Nephron progenitor cell (in vitro differentiated cells): ENCODE measurements around the gene SLC5A9.

Source experiments
- DNase-seq: peaks from one replicate; pipeline ENCODE4 v3.0.0; 2021
- H3K27ac Mint-ChIP-seq: 2 replicates; pipeline ENCODE4 v1.8.0; 2021; ENCODE audit warnings: mild to moderate bottlenecking, moderate library complexity, mixed read lengths
- H3K27me3 Mint-ChIP-seq: 2 replicates; pipeline ENCODE4 v1.8.0; 2021; ENCODE audit warnings: mild to moderate bottlenecking, low read depth, mixed read lengths; ENCODE audit not compliant: poor library complexity
- H3K36me3 Mint-ChIP-seq: 2 replicates; pipeline ENCODE4 v1.8.0; 2021; ENCODE audit warnings: low read depth, mixed read lengths
- H3K4me1 Mint-ChIP-seq: 2 replicates; pipeline ENCODE4 v1.8.0; 2021; ENCODE audit warnings: mixed read lengths
- H3K4me3 Mint-ChIP-seq: 2 replicates; pipeline ENCODE4 v1.8.0; 2021; ENCODE audit warnings: mild to moderate bottlenecking, moderate library complexity, mixed read lengths
- H3K9me3 Mint-ChIP-seq: 2 replicates; pipeline ENCODE4 v1.8.0; 2021; ENCODE audit warnings: mild to moderate bottlenecking, moderate library complexity, mixed read lengths
- TF ChIP-seq, protein P1 (sequence below): fragments of 200-600 bp; sonication (generic); IDR thresholded peaks from 2 replicates; pipeline ENCODE4 v1.5.0; 2021; ENCODE audit warnings: antibody characterized with exemption

The SLC5A9 gene

DNA sequence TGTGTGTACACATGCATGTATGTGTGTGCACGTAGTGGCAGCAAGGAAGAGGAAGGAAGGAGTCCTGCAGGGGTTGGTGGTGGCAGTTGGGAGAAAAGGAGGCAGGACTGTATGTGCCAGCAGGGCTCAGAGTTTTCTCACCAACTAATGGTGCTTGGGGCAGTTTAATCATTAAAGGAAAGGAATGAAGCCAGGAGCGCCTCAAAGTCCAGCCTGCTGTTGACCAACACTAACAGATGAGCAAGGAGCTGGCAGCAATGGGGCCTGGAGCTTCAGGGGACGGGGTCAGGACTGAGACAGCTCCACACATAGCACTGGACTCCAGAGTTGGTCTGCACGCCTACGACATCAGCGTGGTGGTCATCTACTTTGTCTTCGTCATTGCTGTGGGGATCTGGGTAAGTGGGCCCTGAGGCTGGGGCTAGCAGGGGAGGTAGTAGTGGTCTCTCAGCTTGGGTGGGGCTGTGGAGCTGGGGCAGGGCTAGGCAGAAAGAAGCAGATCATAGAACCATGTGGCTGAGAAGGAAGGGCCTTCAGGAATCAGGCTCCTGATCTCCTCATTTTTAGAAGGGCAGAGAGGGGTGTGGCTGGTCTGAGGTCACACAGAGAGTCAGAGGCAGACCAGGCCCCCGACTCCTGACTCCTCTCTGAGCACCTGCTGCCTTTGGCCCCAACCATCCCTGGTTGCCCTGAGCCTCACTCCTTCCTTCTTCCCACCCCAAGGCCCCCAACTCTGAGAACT is at the start of gene SLC5A9:
Gene SLC5A9, plus strand, starts transcription at position 216 of the 742 bp plus-strand sequence. Its CDS starts 21 bp downstream, at position 237.
- DNase-seq: no peak
- no peak within 1 kb of the TSS for H3K4me3 Mint-ChIP-seq
- no peaks in the 10 kb centered on the region for H3K4me1 Mint-ChIP-seq
- H3K27me3 Mint-ChIP-seq: peaks cover 6% of the 10 kb centered on the region
- TF ChIP-seq, protein P1, sequence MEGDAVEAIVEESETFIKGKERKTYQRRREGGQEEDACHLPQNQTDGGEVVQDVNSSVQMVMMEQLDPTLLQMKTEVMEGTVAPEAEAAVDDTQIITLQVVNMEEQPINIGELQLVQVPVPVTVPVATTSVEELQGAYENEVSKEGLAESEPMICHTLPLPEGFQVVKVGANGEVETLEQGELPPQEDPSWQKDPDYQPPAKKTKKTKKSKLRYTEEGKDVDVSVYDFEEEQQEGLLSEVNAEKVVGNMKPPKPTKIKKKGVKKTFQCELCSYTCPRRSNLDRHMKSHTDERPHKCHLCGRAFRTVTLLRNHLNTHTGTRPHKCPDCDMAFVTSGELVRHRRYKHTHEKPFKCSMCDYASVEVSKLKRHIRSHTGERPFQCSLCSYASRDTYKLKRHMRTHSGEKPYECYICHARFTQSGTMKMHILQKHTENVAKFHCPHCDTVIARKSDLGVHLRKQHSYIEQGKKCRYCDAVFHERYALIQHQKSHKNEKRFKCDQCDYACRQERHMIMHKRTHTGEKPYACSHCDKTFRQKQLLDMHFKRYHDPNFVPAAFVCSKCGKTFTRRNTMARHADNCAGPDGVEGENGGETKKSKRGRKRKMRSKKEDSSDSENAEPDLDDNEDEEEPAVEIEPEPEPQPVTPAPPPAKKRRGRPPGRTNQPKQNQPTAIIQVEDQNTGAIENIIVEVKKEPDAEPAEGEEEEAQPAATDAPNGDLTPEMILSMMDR: no peak
- H3K27ac Mint-ChIP-seq: no peak within 1 kb of the TSS
- H3K36me3 Mint-ChIP-seq: no peaks in the 10 kb centered on the region
- no peaks in the 10 kb centered on the region for H3K9me3 Mint-ChIP-seq

DNA sequence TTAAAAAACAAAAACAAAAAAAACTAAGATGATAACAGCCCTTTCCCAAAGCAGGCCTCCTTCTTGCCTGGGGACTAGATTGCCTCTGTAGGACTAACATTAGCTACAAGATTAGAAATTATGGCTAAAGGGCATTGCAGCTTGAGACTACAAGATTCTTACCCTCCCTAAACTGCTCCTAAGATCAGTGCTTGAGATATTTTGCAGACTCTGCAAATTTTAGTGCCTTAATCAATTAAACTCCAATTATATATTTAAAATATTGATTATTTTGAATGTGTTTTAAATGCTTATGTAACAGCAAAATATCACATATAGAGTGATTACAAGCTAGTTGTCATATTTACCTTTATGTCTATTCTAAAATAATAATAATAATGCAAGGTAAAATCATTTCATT is 47.4 kb upstream of the SLC5A9 start:
- no peak overlapping the region for H3K4me3 Mint-ChIP-seq
- no peaks in the 10 kb centered on the region for H3K36me3 Mint-ChIP-seq
- H3K27me3 Mint-ChIP-seq: peaks cover 18% of the 10 kb centered on the region
- no peak for DNase-seq
- no peak overlapping the region for H3K27ac Mint-ChIP-seq
- H3K9me3 Mint-ChIP-seq: peaks cover 27% of the 10 kb centered on the region
- TF ChIP-seq, protein P1: no peak
- no peaks in the 10 kb centered on the region for H3K4me1 Mint-ChIP-seq

DNA sequence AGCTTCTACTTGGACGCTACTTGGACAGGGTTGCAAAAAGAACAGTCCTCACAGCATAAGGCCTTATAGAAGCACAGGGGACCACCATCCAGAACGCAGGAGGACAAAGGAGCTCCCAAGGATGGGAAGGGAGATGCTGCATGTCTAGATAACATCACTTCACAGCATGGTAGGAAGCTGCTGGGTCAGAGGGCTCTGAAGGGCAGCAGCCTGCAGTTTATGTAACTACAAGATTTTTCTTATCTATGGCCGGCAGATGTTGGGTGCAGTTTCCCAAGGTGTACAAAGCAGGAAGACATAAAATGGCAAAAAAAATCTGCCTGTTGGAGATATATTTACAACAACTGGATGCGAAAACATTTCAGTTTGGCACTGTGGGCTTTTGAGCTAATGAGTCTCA is 45.3 kb upstream of the SLC5A9 start:
- Mint-ChIP-seq H3K9me3 (peaks cover 12% of the 10 kb centered on the region), H3K27ac (no peak overlapping the region), H3K36me3 (no peaks in the 10 kb centered on the region), H3K4me3 (no peak overlapping the region), H3K27me3 (peaks cover 14% of the 10 kb centered on the region), H3K4me1 (no peaks in the 10 kb centered on the region)
- DNase-seq: no peak
- TF ChIP-seq, protein P1: no peak

DNA sequence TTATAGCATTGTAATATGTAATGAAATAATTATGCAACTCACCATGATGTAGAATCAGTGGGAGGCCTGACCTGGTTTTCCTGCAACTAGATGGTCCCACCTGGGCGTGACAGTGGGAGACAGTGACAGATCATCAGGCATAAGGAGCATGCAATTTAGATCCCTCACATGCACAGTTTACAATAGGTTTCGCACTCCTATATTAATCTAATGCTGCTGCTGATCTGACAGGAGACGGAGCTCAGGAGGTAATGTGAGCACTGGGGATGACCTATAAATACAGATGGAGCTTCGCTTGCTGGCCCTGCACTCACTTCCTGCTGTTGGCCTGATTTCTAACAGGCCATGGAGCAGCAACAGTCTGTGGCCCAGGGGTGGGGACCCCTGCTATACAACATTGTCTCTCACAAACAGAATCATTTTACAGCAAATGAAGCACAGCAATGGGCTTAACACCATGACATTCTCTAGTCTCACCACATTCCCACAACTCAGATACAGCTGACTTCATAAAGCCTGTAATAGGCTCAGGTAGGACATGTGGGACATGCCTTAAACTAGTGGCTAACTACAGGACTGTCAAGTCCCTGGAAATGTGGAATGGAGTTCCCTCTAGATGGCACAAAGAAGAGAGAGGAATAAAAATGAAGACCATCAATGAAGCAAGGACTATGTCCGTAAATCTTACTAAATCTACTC is 40.7 kb upstream of the SLC5A9 start:
- no peak overlapping the region for H3K4me3 Mint-ChIP-seq
- H3K27me3 Mint-ChIP-seq: peaks cover 10% of the 10 kb centered on the region
- H3K27ac Mint-ChIP-seq: no peak overlapping the region
- peaks cover 30% of the 10 kb centered on the region for H3K9me3 Mint-ChIP-seq
- no peaks in the 10 kb centered on the region for H3K36me3 Mint-ChIP-seq
- no peak for DNase-seq
- TF ChIP-seq, protein P1: no peak
- H3K4me1 Mint-ChIP-seq: no peaks in the 10 kb centered on the region

DNA sequence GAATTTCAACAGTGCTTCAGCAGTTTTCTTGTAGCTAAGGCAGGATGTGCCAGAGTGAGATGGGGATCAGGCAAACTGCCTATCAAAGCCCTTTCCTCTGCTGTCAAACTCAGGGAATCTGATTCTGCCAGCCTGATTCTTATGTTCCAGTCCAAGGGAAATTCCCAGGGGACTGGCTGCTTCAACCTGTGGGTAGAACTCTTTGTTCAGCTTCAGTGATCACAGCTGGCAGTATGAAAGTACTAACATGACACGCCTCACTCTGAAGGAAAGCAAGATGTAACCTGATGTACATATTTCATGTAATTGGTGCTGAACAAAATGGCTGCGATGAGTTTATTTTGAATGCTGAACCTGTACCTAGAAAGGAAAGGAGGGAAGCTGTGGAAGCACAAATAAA is 40.1 kb upstream of the SLC5A9 start:
- TF ChIP-seq, protein P1: no peak
- peaks cover 14% of the 10 kb centered on the region for H3K27me3 Mint-ChIP-seq
- no peaks in the 10 kb centered on the region for H3K36me3 Mint-ChIP-seq
- no peak overlapping the region for H3K4me3 Mint-ChIP-seq
- no peak overlapping the region for H3K27ac Mint-ChIP-seq
- peaks cover 36% of the 10 kb centered on the region for H3K9me3 Mint-ChIP-seq
- DNase-seq: peak; percentile 20
- no peaks in the 10 kb centered on the region for H3K4me1 Mint-ChIP-seq
